Measurements from ENCODE around the gene SLC20A1.
A peak's percentile ranks its signal among the peaks of the same experiment; 100 is the strongest.
"Not testable (repeated sequence)": the region's sequence is repeated elsewhere in the genome, so short reads cannot be mapped to it uniquely, and the experiment has no call there.

SLC20A1 gene

DNA sequence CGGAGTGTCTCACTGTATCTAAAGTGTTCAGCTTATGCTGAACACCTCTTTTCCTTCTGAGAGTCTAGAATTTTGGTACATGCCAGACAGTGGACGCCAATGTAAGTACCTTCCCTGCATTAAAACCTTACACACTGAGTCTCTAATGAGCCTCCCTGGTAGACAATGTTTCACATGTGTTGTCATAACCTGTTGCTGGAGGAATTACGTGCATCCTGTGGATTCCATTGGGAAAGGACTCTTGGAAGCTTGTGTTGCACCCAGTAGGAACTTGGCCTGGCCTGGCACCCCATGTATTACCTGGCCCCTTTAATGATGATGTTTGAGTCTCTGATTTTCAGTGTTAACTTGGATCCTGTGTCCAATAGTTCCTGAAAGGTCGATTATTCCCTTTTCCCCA is 40.8 kb upstream of the SLC20A1 start:
- TF ChIP-seq, protein P1, sequence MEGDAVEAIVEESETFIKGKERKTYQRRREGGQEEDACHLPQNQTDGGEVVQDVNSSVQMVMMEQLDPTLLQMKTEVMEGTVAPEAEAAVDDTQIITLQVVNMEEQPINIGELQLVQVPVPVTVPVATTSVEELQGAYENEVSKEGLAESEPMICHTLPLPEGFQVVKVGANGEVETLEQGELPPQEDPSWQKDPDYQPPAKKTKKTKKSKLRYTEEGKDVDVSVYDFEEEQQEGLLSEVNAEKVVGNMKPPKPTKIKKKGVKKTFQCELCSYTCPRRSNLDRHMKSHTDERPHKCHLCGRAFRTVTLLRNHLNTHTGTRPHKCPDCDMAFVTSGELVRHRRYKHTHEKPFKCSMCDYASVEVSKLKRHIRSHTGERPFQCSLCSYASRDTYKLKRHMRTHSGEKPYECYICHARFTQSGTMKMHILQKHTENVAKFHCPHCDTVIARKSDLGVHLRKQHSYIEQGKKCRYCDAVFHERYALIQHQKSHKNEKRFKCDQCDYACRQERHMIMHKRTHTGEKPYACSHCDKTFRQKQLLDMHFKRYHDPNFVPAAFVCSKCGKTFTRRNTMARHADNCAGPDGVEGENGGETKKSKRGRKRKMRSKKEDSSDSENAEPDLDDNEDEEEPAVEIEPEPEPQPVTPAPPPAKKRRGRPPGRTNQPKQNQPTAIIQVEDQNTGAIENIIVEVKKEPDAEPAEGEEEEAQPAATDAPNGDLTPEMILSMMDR (conservative IDR thresholded peaks at IDR 0.05), result no peak
- no peak overlapping the region for H3K27ac ChIP-seq

DNA sequence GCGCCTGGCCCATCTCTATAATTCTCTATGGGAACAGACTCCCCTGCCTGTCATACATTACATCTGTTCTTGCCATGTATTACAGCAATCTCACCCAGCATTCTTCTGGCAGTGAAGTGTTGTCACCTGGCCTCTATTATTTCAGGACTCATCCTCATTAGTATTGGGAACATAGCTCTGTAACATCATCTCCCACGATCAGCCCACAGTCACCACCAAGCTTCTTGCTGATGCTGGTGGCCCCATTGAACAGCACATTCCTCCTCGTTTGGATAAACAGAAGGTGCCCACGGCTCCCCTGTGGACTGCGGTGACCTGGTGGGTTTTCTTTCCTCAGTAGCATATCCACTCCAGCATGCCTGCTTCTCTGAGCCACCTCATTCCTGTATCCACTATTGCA is 39.8 kb upstream of the SLC20A1 start:
- TF ChIP-seq, protein P1 (conservative IDR thresholded peaks at IDR 0.05), result no peak
- H3K27ac ChIP-seq, result no peak overlapping the region

DNA sequence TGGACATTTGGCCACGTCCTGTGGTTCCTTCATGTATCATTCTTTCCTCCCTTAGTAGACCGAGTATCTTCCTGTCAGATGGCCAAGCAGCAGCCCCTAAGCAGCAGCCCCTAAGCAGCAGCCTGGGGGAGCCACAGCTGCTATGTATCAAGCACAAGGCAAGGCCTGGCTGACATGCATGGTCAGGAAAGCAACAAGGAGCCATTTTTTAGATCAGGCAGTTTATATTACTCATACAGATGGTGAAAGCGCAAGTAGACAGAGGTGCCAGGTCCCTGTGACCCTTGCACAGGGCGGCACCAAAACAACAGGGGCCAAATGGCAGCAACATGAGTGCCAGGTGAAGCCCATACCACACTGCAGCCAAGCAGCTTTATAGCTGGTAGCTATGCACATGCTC is 39.2 kb upstream of the SLC20A1 start:
- H3K27ac ChIP-seq, result no peak overlapping the region
- TF ChIP-seq, protein P1 (conservative IDR thresholded peaks at IDR 0.05), result no peak

DNA sequence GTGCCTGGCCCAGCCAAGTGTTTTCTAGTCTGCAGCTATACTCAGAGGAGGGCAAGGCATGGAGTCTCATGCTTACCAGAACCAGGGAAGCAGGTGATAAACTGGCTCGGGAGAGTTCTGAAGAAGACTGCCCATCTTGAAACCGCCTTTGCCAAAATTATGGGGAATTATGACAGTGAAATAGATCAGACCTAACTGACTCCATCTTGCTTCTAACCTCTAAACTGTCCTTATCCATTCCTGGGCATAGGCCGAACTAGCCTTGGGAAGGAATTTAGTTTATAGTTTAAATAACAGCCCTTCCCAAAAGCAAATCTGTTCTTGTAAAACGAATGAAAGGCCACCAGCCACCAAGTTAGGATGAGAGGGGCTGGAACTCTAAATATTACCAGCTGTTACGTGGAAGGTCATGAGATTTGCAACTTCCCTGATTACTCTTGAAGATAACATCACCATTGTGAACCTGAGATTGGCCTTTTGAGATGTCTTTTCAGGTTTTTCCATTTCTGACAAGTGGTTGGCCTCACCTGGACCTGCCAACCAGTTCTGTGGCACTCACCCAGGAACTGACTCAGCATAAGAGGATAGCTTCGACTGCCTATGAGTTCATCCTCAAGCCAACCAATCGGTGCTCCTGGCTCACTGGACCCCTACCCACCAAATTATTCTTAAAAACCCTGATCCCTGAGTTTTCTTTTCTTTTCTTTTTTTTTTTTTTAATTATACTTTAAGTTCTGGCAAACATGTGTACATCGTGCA is 37.9 kb upstream of the SLC20A1 start:
- TF ChIP-seq, protein P1 (conservative IDR thresholded peaks at IDR 0.05), result no peak
- H3K27ac ChIP-seq, result no peak overlapping the region

DNA sequence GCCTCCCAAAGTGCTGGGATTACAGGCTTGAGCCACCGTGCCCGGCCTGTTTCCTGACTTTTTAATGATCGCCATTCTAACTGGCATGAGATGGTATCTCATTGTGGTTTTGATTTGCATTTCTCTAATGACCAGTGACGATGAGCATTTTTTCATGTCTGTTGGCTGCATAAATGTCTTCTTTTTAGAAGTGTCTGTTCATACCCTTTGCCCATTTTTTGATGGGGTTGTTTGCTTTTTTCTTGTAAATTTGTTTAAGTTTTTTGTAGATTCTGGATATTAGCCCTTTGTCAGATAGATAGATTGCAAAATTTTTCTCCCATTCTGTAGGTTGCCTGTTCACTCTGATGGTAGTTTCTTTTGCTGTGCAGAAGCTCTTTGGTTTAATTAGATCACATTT is 36.4 kb upstream of the SLC20A1 start:
- not testable (repeated sequence) for H3K27ac ChIP-seq

DNA sequence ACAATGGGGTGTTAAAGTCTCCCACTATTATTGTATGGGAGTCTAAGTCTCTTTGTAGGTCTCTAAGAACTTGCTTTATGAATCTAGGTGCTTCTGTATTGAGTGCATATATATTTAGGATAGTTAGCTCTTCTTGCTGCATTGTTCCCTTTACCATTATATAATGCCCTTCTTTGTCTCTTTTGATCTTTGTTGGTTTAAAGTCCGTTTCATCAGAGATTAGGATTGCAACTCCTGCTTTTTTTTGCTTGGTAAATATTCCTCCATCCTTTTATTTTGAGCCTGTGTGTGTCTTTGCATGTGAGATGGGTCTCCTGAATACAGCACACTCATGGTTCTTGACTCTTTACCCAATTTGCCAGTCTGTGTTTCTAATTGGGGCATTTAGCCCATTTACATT is 33.5 kb upstream of the SLC20A1 start:
- H3K27ac ChIP-seq, result not testable (repeated sequence)

DNA sequence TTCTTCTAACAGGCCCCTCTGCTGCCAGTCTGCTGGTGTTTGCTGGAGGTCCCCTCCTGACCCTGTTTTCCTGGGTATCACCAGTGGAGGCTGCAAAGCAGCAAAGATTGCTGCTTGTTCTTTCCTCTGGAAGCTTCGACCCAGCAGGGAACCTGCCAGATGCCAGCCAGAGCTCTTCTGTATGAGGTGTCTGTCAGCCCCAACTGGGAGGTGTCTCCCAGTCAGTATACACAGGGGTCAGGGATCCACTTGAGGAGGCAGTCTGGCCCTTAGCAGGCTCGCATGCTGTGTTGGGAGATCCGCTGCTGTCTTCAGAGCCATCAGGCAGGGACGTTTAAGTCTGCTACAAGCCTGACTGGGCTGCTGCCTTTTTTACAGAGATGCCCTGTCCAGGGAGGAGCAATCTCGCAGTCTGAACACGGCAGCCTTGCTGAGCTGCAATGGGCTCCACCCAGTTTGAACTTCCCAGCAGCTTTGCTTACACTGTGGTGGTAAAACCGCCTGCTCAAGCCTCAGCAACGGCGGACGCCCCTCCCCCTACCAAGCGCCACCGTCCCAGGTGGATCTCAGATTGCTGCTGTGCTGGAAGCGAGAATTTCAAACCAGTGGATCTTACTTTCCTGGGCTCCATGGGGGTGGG is 31.4 kb upstream of the SLC20A1 start:
- TF ChIP-seq, protein P1 (conservative IDR thresholded peaks at IDR 0.05), result no peak

DNA sequence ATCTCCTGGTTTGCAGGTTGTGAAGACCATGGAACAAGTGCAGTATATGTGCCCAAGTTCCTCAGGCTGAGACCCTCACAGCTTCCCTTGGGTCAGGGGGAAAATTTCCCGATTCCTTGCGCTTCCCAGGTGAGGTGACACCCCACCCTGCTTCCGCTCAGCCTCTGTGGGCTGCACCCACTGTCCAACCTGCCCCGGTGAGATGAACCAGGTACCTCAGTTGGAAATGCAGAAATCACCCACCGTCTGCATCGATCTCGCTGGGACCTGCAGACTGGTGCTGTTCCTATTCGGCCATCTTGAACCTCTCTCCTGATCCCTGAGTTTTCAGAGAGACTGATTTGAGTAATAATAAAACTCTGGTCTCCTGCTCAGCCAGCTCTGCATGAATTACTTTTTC is 30.7 kb upstream of the SLC20A1 start:
- TF ChIP-seq, protein P1 (conservative IDR thresholded peaks at IDR 0.05), result no peak
- peak overlapping the region; percentile 20; the same call in 1 of the 2 replicates for H3K27ac ChIP-seq

More for the DNA sequence above, 31.4 kb upstream of the SLC20A1 start:
- peak overlapping the region; percentile 20; the same call in 1 of the 2 replicates for H3K27ac ChIP-seq

DNA sequence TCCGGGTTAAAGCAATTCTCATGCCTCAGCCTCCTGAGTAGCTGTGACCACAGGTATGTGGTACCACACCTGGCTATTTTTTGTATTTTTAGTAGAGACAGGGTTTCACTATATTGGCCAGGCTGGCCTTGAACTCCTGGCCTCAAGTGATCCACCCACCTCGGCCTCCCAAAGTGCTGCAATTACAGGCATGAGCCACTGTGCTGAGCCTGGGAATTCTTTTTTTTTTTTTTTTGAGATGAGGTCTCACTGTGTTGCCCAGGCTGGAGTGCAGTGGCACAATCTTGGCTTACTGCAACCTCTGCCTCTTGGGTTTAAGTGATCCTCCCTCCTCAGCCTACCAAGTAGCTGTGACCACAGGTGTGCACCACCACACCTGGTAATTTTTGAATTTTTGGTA is 29.9 kb upstream of the SLC20A1 start:
- not testable (repeated sequence) for H3K27ac ChIP-seq

Measured in VCaP (cell line).